Right atrium auricular region (tissue), 2 donors: ENCODE results near the gene FARP1. TPM values are rescaled to one million over a fixed set of nuclear protein-coding genes. Genes with fewer than 3 reads are reported as not detected.

Source experiments
- DNase-seq: peaks from one replicate; pipeline ENCODE4 v3.0.0-alpha.2; 2019; ENCODE audit warnings: low spot score
- H3K27ac ChIP-seq, 2 donors: fragments of 200-600 bp; sonication (generic); 1 replicate in 1 of 2; 2 replicates in 1 of 2; pipeline ENCODE4 v1.5.1; 2016 to 2019
- H3K27me3 ChIP-seq, 2 donors: fragments of 200-600 bp; sonication (generic); one replicate each; pipeline versions ENCODE4 v1.5.1 to v1.6.0; 2017 to 2019
- H3K36me3 ChIP-seq: fragments of 200-600 bp; sonication (generic); one replicate; pipeline ENCODE4 v1.5.1; 2016
- H3K4me1 ChIP-seq, 2 donors: fragments of 200-600 bp; sonication (generic); one replicate each; pipeline versions ENCODE4 v1.5.1 to v1.6.0; 2017 to 2019
- H3K4me3 ChIP-seq, 2 donors: fragments of 200-600 bp; sonication (generic); 1 replicate in 1 of 2; 2 replicates in 1 of 2; pipeline ENCODE4 v1.5.1; 2017 to 2019; ENCODE audit warnings: mild to moderate bottlenecking in 1 of 2, moderate library complexity in 1 of 2
- H3K9me3 ChIP-seq, 2 donors: fragments of 200-600 bp; sonication (generic); one replicate each; pipeline ENCODE4 v1.5.1; 2019
- total RNA-seq, 2 donors: library from RNA; depleted of rRNA; stranded (reverse); fragments of >200 nt; gene quantifications; one replicate each; pipeline ENCODE4 v1.1.0, GENCODE V29; 2016
- TF ChIP-seq, protein P1 (sequence below), 2 donors: fragments of 200-600 bp; sonication (generic); IDR thresholded peaks; one replicate each; pipeline ENCODE4 v1.5.1; 2019; ENCODE audit warnings: antibody characterized with exemption in 2 of 2

Gene FARP1
- total RNA-seq, 2 donors from 2014 or later, result 15.5 to 25.7 TPM

DNA sequence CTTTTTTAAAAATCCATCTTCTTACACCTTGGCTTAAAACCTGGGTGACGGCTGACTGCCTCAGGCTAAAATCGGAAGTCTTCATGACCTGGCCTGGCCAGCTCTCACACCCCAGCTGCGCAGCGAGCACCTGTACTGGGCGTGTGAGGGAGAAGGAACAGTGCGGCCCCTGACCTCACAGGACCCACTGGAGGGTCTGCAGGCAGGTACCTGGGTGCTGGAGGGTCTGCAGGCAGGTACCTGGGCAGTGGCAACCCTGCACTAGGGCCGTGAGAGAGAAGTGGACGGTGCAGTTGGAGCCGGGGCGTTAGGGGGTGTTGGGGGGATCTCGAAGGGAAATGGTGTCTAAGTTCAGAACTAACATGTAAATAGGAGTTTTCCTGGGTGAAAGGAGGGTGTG is 289.7 kb downstream of the FARP1 start:
- peaks cover 2% of the 10 kb centered on the region for H3K36me3 ChIP-seq
- TF ChIP-seq, protein P1, sequence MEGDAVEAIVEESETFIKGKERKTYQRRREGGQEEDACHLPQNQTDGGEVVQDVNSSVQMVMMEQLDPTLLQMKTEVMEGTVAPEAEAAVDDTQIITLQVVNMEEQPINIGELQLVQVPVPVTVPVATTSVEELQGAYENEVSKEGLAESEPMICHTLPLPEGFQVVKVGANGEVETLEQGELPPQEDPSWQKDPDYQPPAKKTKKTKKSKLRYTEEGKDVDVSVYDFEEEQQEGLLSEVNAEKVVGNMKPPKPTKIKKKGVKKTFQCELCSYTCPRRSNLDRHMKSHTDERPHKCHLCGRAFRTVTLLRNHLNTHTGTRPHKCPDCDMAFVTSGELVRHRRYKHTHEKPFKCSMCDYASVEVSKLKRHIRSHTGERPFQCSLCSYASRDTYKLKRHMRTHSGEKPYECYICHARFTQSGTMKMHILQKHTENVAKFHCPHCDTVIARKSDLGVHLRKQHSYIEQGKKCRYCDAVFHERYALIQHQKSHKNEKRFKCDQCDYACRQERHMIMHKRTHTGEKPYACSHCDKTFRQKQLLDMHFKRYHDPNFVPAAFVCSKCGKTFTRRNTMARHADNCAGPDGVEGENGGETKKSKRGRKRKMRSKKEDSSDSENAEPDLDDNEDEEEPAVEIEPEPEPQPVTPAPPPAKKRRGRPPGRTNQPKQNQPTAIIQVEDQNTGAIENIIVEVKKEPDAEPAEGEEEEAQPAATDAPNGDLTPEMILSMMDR (IDR thresholded peaks at IDR 0.05), result no peak
- no peaks in the 10 kb centered on the region for H3K9me3 ChIP-seq
- H3K27ac ChIP-seq, result no peak overlapping the region
- DNase-seq, result no peak
- H3K4me3 ChIP-seq, result no peak overlapping the region
- H3K4me1 ChIP-seq, result no peaks in the 10 kb centered on the region
- no peaks in the 10 kb centered on the region for H3K27me3 ChIP-seq

DNA sequence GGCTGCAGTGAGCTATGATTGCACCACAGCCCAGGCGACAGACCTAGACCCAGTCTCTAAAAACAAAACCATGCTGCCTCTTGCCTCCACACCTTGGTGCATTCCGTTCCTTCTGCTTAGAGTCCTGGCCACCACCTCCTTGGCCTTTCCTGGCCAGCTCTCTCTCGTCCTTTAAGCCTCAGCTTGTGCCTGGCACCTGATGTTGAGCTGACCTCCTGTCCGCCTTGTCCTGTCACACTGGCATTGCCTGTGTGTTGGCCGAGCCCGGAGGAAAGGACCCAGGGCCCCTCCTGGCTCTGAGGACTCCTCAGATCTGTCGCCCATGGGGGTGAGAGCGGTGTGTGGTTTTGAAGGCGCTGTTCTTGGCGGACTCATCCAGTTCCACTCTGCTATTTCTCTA is 290.8 kb downstream of the FARP1 start:
- Histone ChIP-seq H3K4me3 (no peak overlapping the region), H3K27me3 (no peaks in the 10 kb centered on the region), H3K9me3 (no peaks in the 10 kb centered on the region), H3K36me3 (no peaks in the 10 kb centered on the region), H3K4me1 (no peaks in the 10 kb centered on the region), H3K27ac (no peak overlapping the region)
- TF ChIP-seq, protein P1 (IDR thresholded peaks at IDR 0.05), result no peak
- no peak for DNase-seq

DNA sequence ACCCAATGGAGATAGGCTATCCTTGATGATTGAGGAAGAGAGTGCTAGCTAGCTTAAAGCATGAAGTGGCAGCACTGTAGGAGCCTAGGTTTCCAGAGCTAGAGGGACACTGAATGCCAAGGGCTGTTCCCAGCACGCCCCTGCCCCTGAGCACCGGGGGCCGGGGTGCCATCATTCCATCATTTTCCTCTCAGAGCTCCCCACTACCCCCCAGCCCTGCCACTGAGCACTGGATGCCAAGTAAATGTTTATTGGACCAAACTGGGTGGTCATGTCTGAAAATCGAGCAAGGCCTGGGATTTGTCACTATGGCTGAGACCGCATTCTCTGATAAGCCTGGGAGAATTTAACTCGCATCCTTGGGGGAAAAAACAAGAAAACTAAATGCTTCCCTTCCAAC is 291.2 kb downstream of the FARP1 start:
- no peak overlapping the region for H3K27ac ChIP-seq
- H3K4me3 ChIP-seq, result no peak overlapping the region
- no peaks in the 10 kb centered on the region for H3K4me1 ChIP-seq
- DNase-seq, result no peak
- H3K9me3 ChIP-seq, result no peaks in the 10 kb centered on the region
- TF ChIP-seq, protein P1 (IDR thresholded peaks at IDR 0.05), result no peak
- H3K36me3 ChIP-seq, result no peaks in the 10 kb centered on the region
- H3K27me3 ChIP-seq, result no peaks in the 10 kb centered on the region

DNA sequence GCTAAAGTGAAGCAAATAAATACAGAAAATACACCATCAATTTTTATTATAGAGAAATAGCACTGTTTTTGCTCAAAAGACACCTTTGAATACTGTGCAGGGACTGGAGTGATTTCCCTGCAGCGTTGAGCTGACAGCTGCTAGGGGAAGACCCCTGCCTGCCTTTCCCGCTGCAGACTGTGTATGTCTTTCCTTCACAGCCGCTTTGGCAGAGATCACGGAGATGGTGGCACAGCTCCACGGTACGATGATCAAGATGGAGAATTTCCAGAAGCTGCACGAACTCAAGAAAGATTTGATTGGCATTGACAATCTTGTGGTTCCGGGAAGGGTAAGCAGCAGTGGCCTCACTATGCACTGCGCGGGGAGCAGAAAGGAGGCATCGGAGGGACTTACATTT is 292.5 kb downstream of the FARP1 start:
- H3K27ac ChIP-seq, result no peak overlapping the region
- H3K36me3 ChIP-seq, result peaks cover 5% of the 10 kb centered on the region
- H3K4me1 ChIP-seq, result no peaks in the 10 kb centered on the region
- no peak for DNase-seq
- H3K27me3 ChIP-seq, result no peaks in the 10 kb centered on the region
- no peaks in the 10 kb centered on the region for H3K9me3 ChIP-seq
- no peak overlapping the region for H3K4me3 ChIP-seq
- TF ChIP-seq, protein P1 (IDR thresholded peaks at IDR 0.05), result no peak

DNA sequence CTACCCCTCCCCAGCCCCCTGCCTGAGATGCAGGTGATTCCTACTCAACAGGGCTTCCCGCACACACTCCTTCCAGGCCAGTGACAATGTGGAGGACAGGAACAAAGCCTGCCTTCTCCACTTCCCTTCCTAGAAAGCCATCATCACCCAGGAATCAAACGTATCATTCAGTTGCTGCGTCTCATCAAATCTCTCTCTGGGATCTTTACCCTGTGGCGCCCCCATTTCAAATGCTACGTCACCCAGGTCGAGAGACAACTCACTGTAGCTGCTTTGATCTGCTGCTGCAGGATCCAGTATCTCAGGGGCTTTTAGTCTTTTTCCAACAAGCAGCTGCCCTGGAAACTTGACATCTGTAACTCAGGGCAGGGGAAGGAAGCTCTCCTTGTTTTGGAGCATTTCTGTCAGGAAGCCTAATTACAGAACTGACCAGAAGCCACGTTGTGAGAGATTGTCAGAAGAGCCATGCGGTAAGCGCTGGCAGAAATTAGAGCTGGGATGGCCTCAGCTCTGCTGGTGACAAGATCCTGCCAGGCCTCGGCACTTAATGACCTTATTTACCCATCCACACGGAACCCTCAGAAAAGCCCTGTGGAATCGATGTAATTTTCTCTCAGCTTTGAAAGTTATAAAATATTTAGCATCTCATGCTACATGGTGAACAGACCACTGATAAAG is 293.5 kb downstream of the FARP1 start:
- no peaks in the 10 kb centered on the region for H3K27me3 ChIP-seq
- no peak overlapping the region for H3K4me3 ChIP-seq
- no peak for DNase-seq
- H3K27ac ChIP-seq, result no peak overlapping the region
- no peaks in the 10 kb centered on the region for H3K4me1 ChIP-seq
- peaks cover 8% of the 10 kb centered on the region for H3K36me3 ChIP-seq
- no peaks in the 10 kb centered on the region for H3K9me3 ChIP-seq
- TF ChIP-seq, protein P1 (IDR thresholded peaks at IDR 0.05), result no peak
